Measurements from ENCODE around the gene SNX32.

GRCh38 chr11:65854161-65854592, 20.4 kb downstream of the SNX32 start:
- TF ChIP-seq, protein P1, sequence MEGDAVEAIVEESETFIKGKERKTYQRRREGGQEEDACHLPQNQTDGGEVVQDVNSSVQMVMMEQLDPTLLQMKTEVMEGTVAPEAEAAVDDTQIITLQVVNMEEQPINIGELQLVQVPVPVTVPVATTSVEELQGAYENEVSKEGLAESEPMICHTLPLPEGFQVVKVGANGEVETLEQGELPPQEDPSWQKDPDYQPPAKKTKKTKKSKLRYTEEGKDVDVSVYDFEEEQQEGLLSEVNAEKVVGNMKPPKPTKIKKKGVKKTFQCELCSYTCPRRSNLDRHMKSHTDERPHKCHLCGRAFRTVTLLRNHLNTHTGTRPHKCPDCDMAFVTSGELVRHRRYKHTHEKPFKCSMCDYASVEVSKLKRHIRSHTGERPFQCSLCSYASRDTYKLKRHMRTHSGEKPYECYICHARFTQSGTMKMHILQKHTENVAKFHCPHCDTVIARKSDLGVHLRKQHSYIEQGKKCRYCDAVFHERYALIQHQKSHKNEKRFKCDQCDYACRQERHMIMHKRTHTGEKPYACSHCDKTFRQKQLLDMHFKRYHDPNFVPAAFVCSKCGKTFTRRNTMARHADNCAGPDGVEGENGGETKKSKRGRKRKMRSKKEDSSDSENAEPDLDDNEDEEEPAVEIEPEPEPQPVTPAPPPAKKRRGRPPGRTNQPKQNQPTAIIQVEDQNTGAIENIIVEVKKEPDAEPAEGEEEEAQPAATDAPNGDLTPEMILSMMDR (optimal IDR thresholded peaks at IDR 0.05 in 1 of 3, IDR thresholded peaks at IDR 0.05 in 1 of 3, conservative IDR thresholded peaks at IDR 0.05 in 1 of 3; ENCODE audit: extremely low read depth in 1 of 3, insufficient read depth in 2 of 3, low read length in 3 of 3), result no peak
- TF ChIP-seq EZH2 (IDR thresholded peaks at IDR 0.05; ENCODE audit: low read length), result no peak

Measured in keratinocyte (primary cell).